Measurements from ENCODE around the gene MLXIP.

DNA sequence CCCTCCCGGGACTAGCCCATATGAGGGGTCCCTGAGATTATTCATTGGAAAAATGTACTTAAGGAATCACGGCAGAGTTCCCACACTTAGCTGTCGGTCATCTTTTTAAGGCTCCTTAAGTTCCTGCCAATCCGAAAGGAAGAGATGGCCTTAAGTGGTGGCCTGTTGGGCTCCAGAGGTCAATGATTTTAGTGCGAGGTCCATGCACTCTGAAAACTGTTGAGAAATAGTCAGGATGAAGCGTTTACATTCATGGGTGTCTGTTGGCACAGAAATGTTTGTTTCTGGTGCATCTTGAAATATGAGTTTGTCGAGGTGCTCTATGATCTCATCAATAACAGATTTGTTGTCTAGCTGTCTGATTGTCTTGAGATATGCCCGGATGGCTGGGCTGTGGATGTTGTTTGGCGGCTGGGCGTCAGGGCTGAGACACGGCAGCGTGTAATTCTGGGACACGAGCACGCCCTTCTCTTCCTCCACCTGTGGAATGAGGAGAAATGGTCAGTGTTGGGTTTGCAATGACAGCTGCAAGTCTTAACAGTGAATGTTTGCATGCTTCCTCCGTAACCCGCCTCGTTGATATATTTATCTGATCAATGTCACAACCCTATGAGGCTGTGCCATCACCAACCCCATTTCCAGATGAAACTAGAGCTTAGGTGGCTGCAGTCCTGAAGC is 93.8 kb downstream of the MLXIP start:
- TF ChIP-seq POLR2AphosphoS5 (IDR thresholded peaks at IDR 0.05), result no peak
- TF ChIP-seq, protein P1, sequence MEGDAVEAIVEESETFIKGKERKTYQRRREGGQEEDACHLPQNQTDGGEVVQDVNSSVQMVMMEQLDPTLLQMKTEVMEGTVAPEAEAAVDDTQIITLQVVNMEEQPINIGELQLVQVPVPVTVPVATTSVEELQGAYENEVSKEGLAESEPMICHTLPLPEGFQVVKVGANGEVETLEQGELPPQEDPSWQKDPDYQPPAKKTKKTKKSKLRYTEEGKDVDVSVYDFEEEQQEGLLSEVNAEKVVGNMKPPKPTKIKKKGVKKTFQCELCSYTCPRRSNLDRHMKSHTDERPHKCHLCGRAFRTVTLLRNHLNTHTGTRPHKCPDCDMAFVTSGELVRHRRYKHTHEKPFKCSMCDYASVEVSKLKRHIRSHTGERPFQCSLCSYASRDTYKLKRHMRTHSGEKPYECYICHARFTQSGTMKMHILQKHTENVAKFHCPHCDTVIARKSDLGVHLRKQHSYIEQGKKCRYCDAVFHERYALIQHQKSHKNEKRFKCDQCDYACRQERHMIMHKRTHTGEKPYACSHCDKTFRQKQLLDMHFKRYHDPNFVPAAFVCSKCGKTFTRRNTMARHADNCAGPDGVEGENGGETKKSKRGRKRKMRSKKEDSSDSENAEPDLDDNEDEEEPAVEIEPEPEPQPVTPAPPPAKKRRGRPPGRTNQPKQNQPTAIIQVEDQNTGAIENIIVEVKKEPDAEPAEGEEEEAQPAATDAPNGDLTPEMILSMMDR (IDR thresholded peaks at IDR 0.05), result no peak

All from prostate gland (tissue), 2 donors.